ENCODE data around the gene RBM19. TPM values are rescaled to one million over a fixed set of nuclear protein-coding genes. Genes with fewer than 3 reads are reported as not detected.
A peak's percentile ranks its signal among the peaks of the same experiment; 100 is the strongest.
"Not testable (repeated sequence)": the region's sequence is repeated elsewhere in the genome, so short reads cannot be mapped to it uniquely, and the experiment has no call there.

Gene RBM19
- total RNA-seq (2014; rRNA removed; shearing (Covaris generic); ENCODE audit: low replicate concordance), result 14.0 and 23.8 TPM in 2 replicates

- DNase-seq (ENCODE audit: low read depth), result peak; percentile 86
- in situ Hi-C loops (cut with HindIII; ENCODE audit: low pct_unique_long_range_greater_than_20kb, low sequenced_read_pairs), result no loop called here
Observed at GRCh38 chr12:113965951-113966797, at the start of gene RBM19. TSS of gene RBM19 (minus strand) at chr12:113966325. CDS start at chr12:113966227, 98 bp downstream.

GRCh38 chr12:114015851-114016250 lies 49.7 kb upstream of the RBM19 start:
- in situ Hi-C loops (cut with HindIII; ENCODE audit: low pct_unique_long_range_greater_than_20kb, low sequenced_read_pairs), result no loop called here
- no peak for DNase-seq (ENCODE audit: low read depth)

GRCh38 chr12:114013575-114014345 lies 47.6 kb upstream of the RBM19 start:
- DNase-seq (ENCODE audit: low read depth), result no peak

GRCh38 chr12:114012744-114013431 lies 46.8 kb upstream of the RBM19 start:
- in situ Hi-C loops (cut with HindIII; ENCODE audit: low pct_unique_long_range_greater_than_20kb, low sequenced_read_pairs), result no loop called here
- DNase-seq (ENCODE audit: low read depth), result no peak

More at GRCh38 chr12:114013575-114014345, 47.6 kb upstream of the RBM19 start:
- in situ Hi-C loops (cut with HindIII; ENCODE audit: low pct_unique_long_range_greater_than_20kb, low sequenced_read_pairs), result no loop called here

- DNase-seq (ENCODE audit: low read depth), result no peak
- in situ Hi-C loops (cut with HindIII; ENCODE audit: low pct_unique_long_range_greater_than_20kb, low sequenced_read_pairs), result no loop called here
Observed at GRCh38 chr12:114011711-114012110, 45.6 kb upstream of the RBM19 start.

GRCh38 chr12:114006482-114007425 lies 40.6 kb upstream of the RBM19 start:
- in situ Hi-C loops (cut with HindIII; ENCODE audit: low pct_unique_long_range_greater_than_20kb, low sequenced_read_pairs), result no loop called here
- no peak for DNase-seq (ENCODE audit: low read depth)

- in situ Hi-C loops (cut with HindIII; ENCODE audit: low pct_unique_long_range_greater_than_20kb, low sequenced_read_pairs), result no loop called here
- no peak for DNase-seq (ENCODE audit: low read depth)
Observed at GRCh38 chr12:114004402-114004801, 38.3 kb upstream of the RBM19 start.

- in situ Hi-C loops (cut with HindIII; ENCODE audit: low pct_unique_long_range_greater_than_20kb, low sequenced_read_pairs), result no loop called here
- no peak for DNase-seq (ENCODE audit: low read depth)
Observed at GRCh38 chr12:114003286-114003685, 37.2 kb upstream of the RBM19 start.

GRCh38 chr12:114001511-114002340 lies 35.6 kb upstream of the RBM19 start:
- in situ Hi-C loops (cut with HindIII; ENCODE audit: low pct_unique_long_range_greater_than_20kb, low sequenced_read_pairs), result no loop called here
- DNase-seq (ENCODE audit: low read depth), result no peak

GRCh38 chr12:114000861-114001260 lies 34.7 kb upstream of the RBM19 start:
- in situ Hi-C loops (cut with HindIII; ENCODE audit: low pct_unique_long_range_greater_than_20kb, low sequenced_read_pairs), result no loop called here
- no peak for DNase-seq (ENCODE audit: low read depth)

- DNase-seq (ENCODE audit: low read depth); in situ Hi-C loops (cut with HindIII; ENCODE audit: low pct_unique_long_range_greater_than_20kb, low sequenced_read_pairs): not testable (repeated sequence)
Observed at GRCh38 chr12:114000261-114000660, 34.1 kb upstream of the RBM19 start.

GRCh38 chr12:113997365-113997764 lies 31.2 kb upstream of the RBM19 start:
- in situ Hi-C loops (cut with HindIII; ENCODE audit: low pct_unique_long_range_greater_than_20kb, low sequenced_read_pairs), result no loop called here
- DNase-seq (ENCODE audit: low read depth), result no peak

GRCh38 chr12:113996026-113996425 lies 29.9 kb upstream of the RBM19 start:
- DNase-seq (ENCODE audit: low read depth), result no peak
- in situ Hi-C loops (cut with HindIII; ENCODE audit: low pct_unique_long_range_greater_than_20kb, low sequenced_read_pairs), result no loop called here

GRCh38 chr12:113994051-113994450 lies 27.9 kb upstream of the RBM19 start:
- no peak for DNase-seq (ENCODE audit: low read depth)
- in situ Hi-C loops (cut with HindIII; ENCODE audit: low pct_unique_long_range_greater_than_20kb, low sequenced_read_pairs), result no loop called here

GRCh38 chr12:113992751-113993150 lies 26.6 kb upstream of the RBM19 start:
- in situ Hi-C loops (cut with HindIII; ENCODE audit: low pct_unique_long_range_greater_than_20kb, low sequenced_read_pairs); DNase-seq (ENCODE audit: low read depth): not testable (repeated sequence)

GRCh38 chr12:113991224-113992044 lies 25.3 kb upstream of the RBM19 start:
- in situ Hi-C loops (cut with HindIII; ENCODE audit: low pct_unique_long_range_greater_than_20kb, low sequenced_read_pairs), result no loop called here
- no peak for DNase-seq (ENCODE audit: low read depth)

Measured in Caki2 (cell line).